GM12878 (cell line): Measurements from ENCODE around the gene MFN1. TPM values are rescaled to one million over a fixed set of nuclear protein-coding genes. Genes with fewer than 3 reads are reported as not detected.

ENCODE experiments used
- ATAC-seq: fragments of 200-7000 bp; cut with Tn5 transposase; 3 replicates; pipeline ENCODE4 v1.9.1; 2020; ENCODE audit warnings: mild to moderate bottlenecking, moderate library complexity
- BruUV-seq: library from RNA; stranded (reverse); fragments of 400-500 nt; replicated peaks from 2 replicates; lab custom pipeline; 2021; lab: Mats Ljungman, UMichigan
- CTCF ChIA-PET: fragments of 300-600 bp; sonication (Branson Sonifier 250); formaldehyde crosslinking; extraction: SDS; loops from one replicate; lab custom pipeline; 2021; ENCODE audit warnings: inconsistent platforms; lab: Yijun Ruan, JAX
- POLR2A ChIA-PET: fragments of 350-600 bp; formaldehyde crosslinking; extraction: SDS; loops from one replicate; lab custom pipeline; 2021; ENCODE audit warnings: inconsistent platforms; lab: Charles Lee
- RAD21 ChIA-PET: fragments of 300-600 bp; sonication (Branson Sonifier 250); formaldehyde crosslinking; loops from one replicate; lab custom pipeline; 2023; ENCODE audit warnings: antibody characterized with exemption; ENCODE audit not compliant: unreplicated experiment; lab: Charles Lee
- SMC1A ChIA-PET: fragments of 300-600 bp; sonication (Branson Sonifier 250); formaldehyde crosslinking; loops from one replicate; lab custom pipeline; 2023; ENCODE audit not compliant: unreplicated experiment, uncharacterized antibody; lab: Charles Lee
- DNase-seq: peaks from one replicate; pipeline ENCODE4 v3.0.0-alpha.2; 2011; ENCODE audit warnings: low read depth, low spot score
- FAIRE-seq: peaks from 3 replicates; lab custom pipeline; 2011; peaks lifted over from hg19 to GRCh38; lab: Jason Lieb, UNC
- H2AFZ ChIP-seq: 2 replicates; pipeline ENCODE4 v1.6.0; 2011; ENCODE audit warnings: low read depth, low read length, control low read depth; ENCODE audit not compliant: control insufficient read depth
- H3K27ac ChIP-seq: 2 replicates; pipeline ENCODE4 v1.5.1; 2011; ENCODE audit warnings: control low read depth; ENCODE audit not compliant: control insufficient read depth, insufficient read depth
- H3K27me3 ChIP-seq, 2 experiments: replicated peaks in 1 of 2; 2 replicates each; pipeline versions ENCODE4 v1.6.0 to v1.6.1; 2011; ENCODE audit warnings: low read length in 1 of 2; ENCODE audit not compliant: control insufficient read depth in 2 of 2, insufficient read depth in 2 of 2
- H3K36me3 ChIP-seq, 2 experiments: 2 replicates each; pipeline ENCODE4 v1.5.1; 2011; ENCODE audit warnings: low read length in 1 of 2; ENCODE audit not compliant: control insufficient read depth in 2 of 2, insufficient read depth in 2 of 2
- H3K4me1 ChIP-seq: 2 replicates; pipeline ENCODE4 v1.6.1; 2011; ENCODE audit warnings: mild to moderate bottlenecking, low read length, moderate library complexity, mixed read lengths; ENCODE audit not compliant: control insufficient read depth, insufficient read depth
- H3K4me2 ChIP-seq: 2 replicates; pipeline ENCODE4 v1.6.0; 2011; ENCODE audit warnings: control low read depth; ENCODE audit not compliant: control insufficient read depth, insufficient read depth
- H3K4me3 ChIP-seq: fragments of 200-600 bp; sonication (generic); 2 replicates; pipeline ENCODE4 v1.5.1; 2016
- H3K79me2 ChIP-seq: 2 replicates; pipeline ENCODE4 v1.6.0; 2011; ENCODE audit warnings: low read length; ENCODE audit not compliant: control insufficient read depth, insufficient read depth
- H3K9ac ChIP-seq: 2 replicates; pipeline ENCODE4 v1.8.0; 2011; ENCODE audit warnings: low read length, control low read depth, mixed read lengths; ENCODE audit not compliant: control insufficient read depth, insufficient read depth
- H3K9me3 ChIP-seq: replicated peaks from 3 replicates; pipeline ENCODE4 v1.5.1; 2011; ENCODE audit warnings: mild to moderate bottlenecking, low read length; ENCODE audit not compliant: control insufficient read depth, insufficient read depth
- H4K20me1 ChIP-seq: 2 replicates; pipeline ENCODE4 v1.6.0; 2011; ENCODE audit not compliant: control insufficient read depth, insufficient read depth
- FOXK2 ChIP-seq: fragments of 450-650 bp; IDR thresholded peaks from 2 replicates; pipeline ENCODE4 v1.6.1; 2017; ENCODE audit warnings: mild to moderate bottlenecking, moderate library complexity
- IRF3 ChIP-seq: fragments of 450-650 bp; IDR thresholded peaks from 2 replicates; pipeline ENCODE4 v1.6.1; 2014; ENCODE audit warnings: mild to moderate bottlenecking
- MEF2B ChIP-seq: fragments of 450-650 bp; IDR thresholded peaks from 2 replicates; pipeline ENCODE4 v1.6.1; 2018; ENCODE audit warnings: mild to moderate bottlenecking, moderate library complexity; ENCODE audit not compliant: partially characterized antibody, poor library complexity, severe bottlenecking
- TCF3 ChIP-seq: IDR thresholded peaks from 2 replicates; pipeline ENCODE4 v1.6.1; 2012; ENCODE audit warnings: low read depth, mild to moderate bottlenecking, low read length, borderline replicate concordance; ENCODE audit not compliant: insufficient read depth
- YY1 ChIP-seq: IDR thresholded peaks from 2 replicates; pipeline ENCODE4 v1.6.1; 2011; ENCODE audit warnings: low read depth, mild to moderate bottlenecking, low read length
- ZBTB4 ChIP-seq: fragments of 450-650 bp; formaldehyde crosslinking; IDR thresholded peaks from 2 replicates; pipeline ENCODE4 v1.4.0; 2022; ENCODE audit warnings: mild to moderate bottlenecking, moderate library complexity
- ZNF207 ChIP-seq: fragments of 450-650 bp; IDR thresholded peaks from 2 replicates; pipeline ENCODE4 v1.6.1; 2014; ENCODE audit warnings: antibody characterized with exemption, mild to moderate bottlenecking, borderline replicate concordance
- ZNF217 ChIP-seq: fragments of 450-650 bp; IDR thresholded peaks from 2 replicates; pipeline ENCODE4 v1.6.1; 2017; ENCODE audit warnings: antibody characterized with exemption, mild to moderate bottlenecking
- WGBS: methylation state at CpG from one replicate; pipeline ENCODE4 v1.1.6; 2016; ENCODE audit warnings: low lambda C conversion rate; ENCODE audit not compliant: insufficient replicate concordance, insufficient coverage; ENCODE audit errors: missing lambda C conversion rate; 5-methylcytosine and 5-hydroxymethylcytosine counted together
- in situ Hi-C: fragments of 300-500 bp; cut with MboI; formaldehyde crosslinking; loops from 9 replicates; pipeline ENCODE4 v1.14.3; 2018; ENCODE audit warnings: mixed read lengths
- intact Hi-C: fragments of 100-400 bp; cut with micrococcal nuclease; formaldehyde crosslinking; loops from one replicate; pipeline ENCODE4 v1.14.2; 2022; ENCODE audit not compliant: unreplicated experiment
- polyA plus RNA-seq, 11 experiments: library from polyadenylated mRNA; depleted of rRNA in 4 of 11; unstranded in 6 of 11; stranded (reverse) in 5 of 11; fragments of >200 nt; fragmentation: Nextera tagmentation in 4 of 11; fragmentation: Illumina TruSeq in 1 of 11; extraction: Ambion mirVana in 4 of 11; extraction: Trizol in 1 of 11; gene quantifications; 1 replicate in 1 of 11; 2 replicates in 10 of 11; pipeline versions ENCODE4 v1.2.1 to v1.2.3, GENCODE V29; 2011 to 2016; ENCODE audit warnings: inconsistent platforms in 2 of 11, missing spikeins in 2 of 11, low read depth in 1 of 11
- total RNA-seq, 4 experiments: library from RNA; depleted of rRNA in 3 of 4; stranded (reverse); fragments of >200 nt in 3 of 4; fragmentation: Illumina TruSeq in 1 of 4; extraction: Trizol in 1 of 4; gene quantifications; 2 replicates each; pipeline versions ENCODE4 v1.2.1 to v1.2.3, GENCODE V29; 2013 to 2021

Gene MFN1
- total and polyA plus RNA-seq, 10 of the 15 experiments (the other 5 are each of a cell fraction or from before 2014, with no cell fraction given), result 14.4 to 120 (median 39.8) TPM

- Histone ChIP-seq H3K4me3 (no peak overlapping the region), H3K4me2 (no peak overlapping the region), H3K9me3 (no peaks in the 10 kb centered on the region; the same call in 2 of the 3 replicates), H2AFZ (no peak overlapping the region), H3K27ac (no peak overlapping the region), H3K27me3 (no peaks in the 10 kb centered on the region), H4K20me1 (no peaks in the 10 kb centered on the region), H3K9ac (no peak overlapping the region), H3K36me3 (peaks cover 6 to 38% of the 10 kb centered on the region in 2 experiments), H3K79me2 (peaks cover 12% of the 10 kb centered on the region), H3K4me1 (no peaks in the 10 kb centered on the region)
- no peak for TF ChIP-seq TCF3
- TF ChIP-seq ZNF217, result no peak
- TF ChIP-seq ZNF207, result no peak
- no peak for TF ChIP-seq IRF3
- TF ChIP-seq FOXK2, result no peak
- no peak for TF ChIP-seq ZBTB4 (CRISPR knock-in tag)
- no peak for TF ChIP-seq MEF2B
- TF ChIP-seq YY1, result no peak
- RAD21 ChIA-PET, result no interaction called here
- no peak for ATAC-seq
- DNase-seq, result no peak
- FAIRE-seq, result no peak
- no TSS peak for BruUV-seq
- SMC1A ChIA-PET, result no interaction called here
- in situ Hi-C loops (loop anchor here (25.0 kb wide), 1 partner anchor 1280 kb away; the partner anchor contains the start of gene TTC14), intact Hi-C loops (no loop called here)
- POLR2A ChIA-PET, result no interaction called here
- CTCF ChIA-PET, result no interaction called here
- 100% methylated on average over 4 of the region's 4 CpGs for WGBS
These were observed 15.3 kb upstream of the MFN1 start for GRCh38 chr3:179332240-179332639.
